A673 (cell line): ENCODE data around the gene PVALEF. TPM values are rescaled to one million over a fixed set of nuclear protein-coding genes. Genes with fewer than 3 reads are reported as not detected.

Experiments
- BruUV-seq: library from RNA; stranded (reverse); fragments of 400-500 nt; replicated peaks from 2 replicates; lab custom pipeline; 2021; lab: Mats Ljungman, UMichigan
- CTCF ChIA-PET: fragments of 300-600 bp; sonication (Branson Sonifier 250); formaldehyde crosslinking; loops from one replicate; lab custom pipeline; 2022; ENCODE audit warnings: antibody characterized with exemption; lab: Charles Lee
- POLR2A ChIA-PET: fragments of 300-600 bp; sonication (Branson Sonifier 250); formaldehyde crosslinking; loops from one replicate; lab custom pipeline; 2022; ENCODE audit warnings: antibody characterized with exemption; ENCODE audit not compliant: low non-redundant PET; lab: Charles Lee
- DNase-seq: peaks from one replicate; pipeline ENCODE4 v3.0.0-alpha.2; 2015; ENCODE audit warnings: low spot score
- H3K27ac ChIP-seq: fragments of 200-600 bp; sonication (generic); 2 replicates; pipeline ENCODE4 v1.5.1; 2016; ENCODE audit warnings: mixed run types, low read depth, mild to moderate bottlenecking, mixed read lengths, antibody characterized with exemption, low read length; ENCODE audit not compliant: poor library complexity, severe bottlenecking
- H3K27me3 ChIP-seq: fragments of 200-600 bp; sonication (generic); replicated peaks from 2 replicates; pipeline ENCODE4 v1.6.1; 2017; ENCODE audit warnings: mixed run types, low read depth, mild to moderate bottlenecking, mixed read lengths, antibody characterized with exemption, low read length; ENCODE audit not compliant: insufficient read depth, poor library complexity
- H3K36me3 ChIP-seq: fragments of 200-600 bp; sonication (generic); 2 replicates; pipeline ENCODE4 v1.6.1; 2016; ENCODE audit warnings: mixed run types, mild to moderate bottlenecking, mixed read lengths, antibody characterized with exemption, low read length; ENCODE audit not compliant: insufficient read depth, poor library complexity, severe bottlenecking
- H3K4me1 ChIP-seq: fragments of 200-600 bp; sonication (generic); 2 replicates; pipeline ENCODE4 v1.6.1; 2017; ENCODE audit warnings: mixed run types, mild to moderate bottlenecking, mixed read lengths, antibody characterized with exemption, low read length; ENCODE audit not compliant: insufficient read depth, poor library complexity, severe bottlenecking
- H3K4me3 ChIP-seq: fragments of 200-600 bp; sonication (generic); 2 replicates; pipeline ENCODE4 v1.5.1; 2016; ENCODE audit warnings: low read depth, mixed run types, mild to moderate bottlenecking, mixed read lengths, low read length; ENCODE audit not compliant: poor library complexity, severe bottlenecking
- H3K9me3 ChIP-seq: fragments of 200-600 bp; sonication (generic); 2 replicates; pipeline ENCODE4 v1.6.1; 2016; ENCODE audit warnings: mixed run types, low read depth, mild to moderate bottlenecking, mixed read lengths, antibody characterized with exemption, low read length; ENCODE audit not compliant: poor library complexity, severe bottlenecking
- CTCF ChIP-seq: fragments of 300-800, 200-600 bp; sonication (generic); conservative IDR thresholded peaks from 2 replicates; pipeline ENCODE4 v1.5.1; 2017; ENCODE audit warnings: low read depth, mild to moderate bottlenecking, antibody characterized with exemption, low read length, moderate library complexity, mixed read lengths
- EZH2 ChIP-seq: fragments of 200-600 bp; sonication (generic); IDR thresholded peaks from 2 replicates; pipeline ENCODE4 v1.6.1; 2017; ENCODE audit warnings: borderline replicate concordance, low read depth, mild to moderate bottlenecking, mixed read lengths, antibody characterized with exemption, low read length; ENCODE audit not compliant: poor library complexity, severe bottlenecking
- intact Hi-C: fragments of 100-400 bp; cut with micrococcal nuclease; formaldehyde crosslinking; loops from one replicate; pipeline ENCODE4 v1.10.0; 2022; ENCODE audit not compliant: unreplicated experiment
- total RNA-seq: library from RNA; stranded (reverse); gene quantifications from 2 replicates; pipeline ENCODE4 v1.2.3, GENCODE V29; 2021

The PVALEF gene
- total RNA-seq, 1 experiment from 2014 or later: not detected

GRCh38 chr17:81140018-81140417 lies 25.3 kb upstream of the PVALEF start:
- no TSS peak for BruUV-seq
- Histone ChIP-seq H3K4me3 (no peak overlapping the region), H3K27me3 (no peaks in the 10 kb centered on the region), H3K27ac (no peak overlapping the region), H3K9me3 (no peaks in the 10 kb centered on the region), H3K36me3 (no peaks in the 10 kb centered on the region), H3K4me1 (peaks cover 11% of the 10 kb centered on the region)
- intact Hi-C loops: no loop called here
- TF ChIP-seq CTCF: no peak
- POLR2A ChIA-PET: no interaction called here
- CTCF ChIA-PET: interaction anchor here (0.7 kb wide), 1 partner anchor 9 kb away, joined by 9 read pairs; no protein-coding TSS in a partner anchor
- no peak for DNase-seq

- intact Hi-C loops: no loop called here
- POLR2A ChIA-PET: no interaction called here
- no peak for DNase-seq
- Histone ChIP-seq H3K4me1 (peaks cover 11% of the 10 kb centered on the region), H3K36me3 (no peaks in the 10 kb centered on the region), H3K9me3 (no peaks in the 10 kb centered on the region), H3K4me3 (no peak overlapping the region), H3K27ac (no peak overlapping the region), H3K27me3 (no peaks in the 10 kb centered on the region)
- CTCF ChIA-PET: interaction anchor here (0.7 kb wide), 1 partner anchor 8 kb away, joined by 9 read pairs; no protein-coding TSS in a partner anchor
- BruUV-seq: no TSS peak
- TF ChIP-seq EZH2 (no peak), CTCF (no peak)
Observed at GRCh38 chr17:81140695-81141094, 24.6 kb upstream of the PVALEF start.

- peak overlapping the region; percentile 8 for H3K27ac ChIP-seq
- TF ChIP-seq CTCF: peak; percentile 85
- TF ChIP-seq EZH2: no peak
- POLR2A ChIA-PET: interaction anchor here (0.5 kb wide), 1 partner anchor 85 kb away, joined by 15 read pairs; no protein-coding TSS in a partner anchor
- H3K4me1 ChIP-seq: peaks cover 11% of the 10 kb centered on the region
- no peaks in the 10 kb centered on the region for H3K9me3 ChIP-seq
- peak; percentile 85 for DNase-seq
- H3K27me3 ChIP-seq: no peaks in the 10 kb centered on the region
- intact Hi-C loops: no loop called here
- CTCF ChIA-PET: interaction anchor here (0.6 to 1.3 kb wide), 8 partner anchors 10 to 455 kb away, joined by 3 to 7 read pairs (median 4); no protein-coding TSS in a partner anchor
- no peaks in the 10 kb centered on the region for H3K36me3 ChIP-seq
- H3K4me3 ChIP-seq: no peak overlapping the region
- BruUV-seq: no TSS peak
Observed at GRCh38 chr17:81142301-81143199, 22.8 kb upstream of the PVALEF start.
